AG08396 (cell line): ENCODE results near the gene UQCRC1.
A peak's percentile ranks its signal among the peaks of the same experiment; 100 is the strongest.

Source experiments
- DNase-seq: peaks from one replicate; pipeline ENCODE4 v3.0.0; 2012; ENCODE audit warnings: low spot score, mixed read lengths

Gene UQCRC1

GRCh38 chr3:48598323-48599076, 10.9 kb downstream of the UQCRC1 start:
- DNase-seq = peak; percentile 90

- no peak for DNase-seq
Observed at GRCh38 chr3:48597408-48597800, 12.0 kb downstream of the UQCRC1 start.

GRCh38 chr3:48596676-48597407, 12.6 kb downstream of the UQCRC1 start:
- DNase-seq = no peak

GRCh38 chr3:48596157-48596556, 13.3 kb downstream of the UQCRC1 start:
- DNase-seq = no peak

- DNase-seq = peak; percentile 91
Observed at GRCh38 chr3:48595526-48596121, 13.8 kb downstream of the UQCRC1 start.

- peak; percentile 56 for DNase-seq
Observed at GRCh38 chr3:48595075-48595525, 14.3 kb downstream of the UQCRC1 start, which contains the start of gene COL7A1. TSS of gene COL7A1 (minus strand) at chr3:48595329. CDS start at chr3:48595159, 170 bp downstream.

- peak; percentile 28 for DNase-seq
Observed at GRCh38 chr3:48594417-48595049, 14.9 kb downstream of the UQCRC1 start.

- DNase-seq = no peak
Observed at GRCh38 chr3:48593337-48593736, 16.1 kb downstream of the UQCRC1 start.

GRCh38 chr3:48592519-48593087, 16.8 kb downstream of the UQCRC1 start:
- DNase-seq = peak; percentile 36

GRCh38 chr3:48591886-48592518, 17.4 kb downstream of the UQCRC1 start:
- DNase-seq = no peak

GRCh38 chr3:48591436-48591835, 18.0 kb downstream of the UQCRC1 start:
- no peak for DNase-seq

GRCh38 chr3:48588230-48588629, 21.2 kb downstream of the UQCRC1 start:
- no peak for DNase-seq

- no peak for DNase-seq
Observed at GRCh38 chr3:48587686-48588085, 21.8 kb downstream of the UQCRC1 start.

GRCh38 chr3:48585411-48585810, 24.0 kb downstream of the UQCRC1 start:
- no peak for DNase-seq

GRCh38 chr3:48584836-48585235, 24.6 kb downstream of the UQCRC1 start:
- no peak for DNase-seq

- DNase-seq = no peak
Observed at GRCh38 chr3:48581621-48582481, 27.6 kb downstream of the UQCRC1 start.

- DNase-seq = no peak
Observed at GRCh38 chr3:48576647-48577046, 32.8 kb downstream of the UQCRC1 start.

- no peak for DNase-seq
Observed at GRCh38 chr3:48575366-48575765, 34.1 kb downstream of the UQCRC1 start.

GRCh38 chr3:48573973-48574585, 35.4 kb downstream of the UQCRC1 start:
- no peak for DNase-seq

GRCh38 chr3:48572517-48572916, 36.9 kb downstream of the UQCRC1 start:
- DNase-seq = no peak
